Measurements from ENCODE around the gene HECTD4.

HECTD4 gene

DNA sequence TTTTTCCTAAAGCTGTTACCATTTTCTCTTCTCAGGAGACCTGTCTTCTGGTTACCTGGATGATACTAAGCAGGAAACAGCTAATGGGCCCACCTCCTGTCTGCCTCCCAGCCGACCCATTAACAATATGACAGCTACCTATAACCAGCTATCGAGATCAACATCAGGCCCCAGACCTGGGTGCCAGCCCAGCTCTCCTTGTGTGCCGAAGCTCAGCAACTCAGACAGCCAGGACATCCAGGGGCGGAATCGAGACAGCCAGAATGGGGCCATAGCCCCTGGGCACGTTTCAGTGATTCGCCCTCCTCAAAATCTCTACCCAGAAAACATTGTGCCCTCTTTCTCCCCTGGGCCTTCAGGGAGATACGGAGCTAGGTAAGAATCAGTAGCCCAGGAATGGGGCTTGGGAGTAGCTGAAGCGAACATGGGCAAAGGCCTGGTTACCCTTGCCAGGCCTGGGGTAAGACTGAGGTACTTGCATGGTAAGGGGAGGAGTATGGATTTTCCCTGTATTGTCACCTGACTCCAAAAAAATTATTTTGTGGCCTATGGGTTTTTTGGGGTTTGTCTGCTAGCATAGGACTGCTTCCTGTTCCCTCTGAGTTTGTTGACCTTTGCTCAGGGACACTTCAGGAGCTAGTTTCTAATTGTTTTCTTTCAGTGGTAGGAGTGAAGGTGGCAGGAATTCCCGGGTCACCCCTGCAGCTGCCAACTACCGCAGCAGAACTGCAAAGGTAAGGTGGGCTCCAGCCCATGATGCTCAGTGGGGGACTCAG, 230.3 kb downstream of the HECTD4 start:
- peaks cover 92% of the 10 kb centered on the region for H3K36me3 Mint-ChIP-seq
- peak overlapping the region; percentile 87 for H3K27ac Mint-ChIP-seq
- H3K4me3 Mint-ChIP-seq, result no peak overlapping the region
- DNase-seq (ENCODE audit: low spot score in 2 of 2), result no peak
- peaks cover 14% of the 10 kb centered on the region for H3K4me1 Mint-ChIP-seq
- ATAC-seq, result no peak
- peaks cover 12% of the 10 kb centered on the region for H3K9me3 Mint-ChIP-seq

DNA sequence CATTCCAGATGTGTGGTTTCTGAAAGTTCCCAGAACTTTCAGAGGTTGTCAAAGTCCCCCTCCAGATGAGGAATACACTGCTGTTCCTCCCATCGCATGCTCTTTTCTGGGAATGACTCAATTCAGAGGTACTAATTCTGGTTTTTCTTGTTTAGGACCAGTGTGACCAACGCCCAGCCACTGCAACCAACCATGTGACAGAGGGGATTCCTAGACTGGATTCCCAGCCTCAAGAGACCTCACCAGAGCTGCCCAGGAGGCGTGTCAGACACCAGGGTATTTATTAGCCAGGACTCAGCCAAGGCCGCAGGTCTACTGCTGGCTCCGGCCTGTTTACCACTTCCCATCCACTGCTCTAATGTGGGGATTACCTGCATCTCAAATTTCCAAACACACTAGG, 232.6 kb downstream of the HECTD4 start:
- Mint-ChIP-seq H3K4me3 (no peak overlapping the region), H3K9me3 (no peaks in the 10 kb centered on the region), H3K4me1 (peaks cover 8% of the 10 kb centered on the region), H3K36me3 (peaks cover 100% of the 10 kb centered on the region), H3K27ac (peak overlapping the region; percentile 45)
- no peak for DNase-seq (ENCODE audit: low spot score in 2 of 2)
- ATAC-seq, result no peak

DNA sequence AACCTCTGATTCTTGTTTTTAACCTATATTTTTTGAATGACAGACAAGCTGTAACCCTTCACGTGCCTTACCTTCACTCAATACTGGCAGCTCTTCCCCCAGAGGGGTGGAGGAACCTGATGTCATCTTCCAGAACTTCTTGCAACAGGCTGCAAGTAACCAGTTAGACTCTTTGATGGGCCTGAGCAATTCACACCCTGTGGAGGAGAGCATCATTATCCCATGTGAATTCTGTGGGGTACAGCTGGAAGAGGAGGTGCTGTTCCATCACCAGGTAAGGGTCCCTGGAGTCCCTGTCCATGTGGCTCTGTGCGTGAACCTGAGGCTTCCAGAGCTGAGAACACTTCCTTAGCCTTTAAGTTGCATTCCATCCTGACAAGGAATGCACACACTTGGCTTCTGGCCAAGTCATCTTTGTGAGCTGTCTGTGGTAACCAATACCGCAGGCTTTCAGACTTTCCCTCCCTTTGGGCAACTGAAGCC, 234.2 kb downstream of the HECTD4 start:
- Mint-ChIP-seq H3K4me3 (no peak overlapping the region), H3K27ac (peak overlapping the region; percentile 54), H3K9me3 (no peaks in the 10 kb centered on the region), H3K36me3 (peaks cover 100% of the 10 kb centered on the region), H3K4me1 (peaks cover 8% of the 10 kb centered on the region)
- DNase-seq (ENCODE audit: low spot score in 2 of 2) (no peak), ATAC-seq (no peak)

DNA sequence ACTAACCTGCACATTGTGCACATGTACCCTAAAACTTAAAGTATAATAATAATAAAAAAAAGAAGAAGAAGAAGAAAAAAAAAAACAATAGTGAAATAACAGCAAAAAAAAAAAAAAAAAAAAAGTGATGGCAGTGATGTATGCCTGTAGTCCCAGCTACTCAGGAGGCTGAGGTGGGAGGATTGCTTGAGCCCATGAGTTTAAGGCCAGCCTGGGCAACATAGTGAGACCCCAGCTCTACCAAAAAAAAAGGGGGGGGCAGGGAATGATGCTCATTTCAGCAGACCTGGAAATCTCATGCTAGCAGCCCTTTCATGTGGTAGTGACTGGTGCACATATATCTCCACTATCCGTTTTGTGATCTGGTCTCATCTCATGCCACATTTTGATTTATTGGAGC, 236.1 kb downstream of the HECTD4 start:
- Mint-ChIP-seq H3K4me3 (no peak overlapping the region), H3K36me3 (peaks cover 100% of the 10 kb centered on the region)

DNA sequence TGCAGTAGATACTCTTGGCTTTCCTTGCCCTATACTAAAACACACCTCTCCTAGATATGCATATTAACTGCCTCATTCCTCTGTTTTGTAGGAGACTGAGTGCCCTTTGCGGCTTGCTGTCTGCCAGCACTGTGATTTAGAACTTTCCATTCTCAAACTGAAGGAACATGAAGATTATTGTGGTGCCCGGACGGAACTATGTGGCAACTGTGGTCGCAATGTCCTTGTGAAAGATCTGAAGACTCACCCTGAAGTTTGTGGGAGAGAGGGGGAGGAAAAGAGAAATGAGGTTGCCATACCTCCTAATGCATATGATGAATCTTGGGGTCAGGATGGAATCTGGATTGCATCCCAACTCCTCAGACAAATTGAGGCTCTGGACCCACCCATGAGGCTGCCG, 241.5 kb downstream of the HECTD4 start:
- DNase-seq (ENCODE audit: low spot score in 2 of 2), result no peak
- no peak for ATAC-seq
- Mint-ChIP-seq H3K36me3 (peaks cover 99% of the 10 kb centered on the region), H3K9me3 (no peaks in the 10 kb centered on the region), H3K4me1 (no peaks in the 10 kb centered on the region), H3K27ac (peak overlapping the region; percentile 13), H3K4me3 (no peak overlapping the region)

More for the DNA sequence above, 236.1 kb downstream of the HECTD4 start:
- no peak for ATAC-seq
- DNase-seq (ENCODE audit: low spot score in 2 of 2), result no peak
- Mint-ChIP-seq H3K27ac (no peak overlapping the region), H3K9me3 (no peaks in the 10 kb centered on the region), H3K4me1 (no peaks in the 10 kb centered on the region)

DNA sequence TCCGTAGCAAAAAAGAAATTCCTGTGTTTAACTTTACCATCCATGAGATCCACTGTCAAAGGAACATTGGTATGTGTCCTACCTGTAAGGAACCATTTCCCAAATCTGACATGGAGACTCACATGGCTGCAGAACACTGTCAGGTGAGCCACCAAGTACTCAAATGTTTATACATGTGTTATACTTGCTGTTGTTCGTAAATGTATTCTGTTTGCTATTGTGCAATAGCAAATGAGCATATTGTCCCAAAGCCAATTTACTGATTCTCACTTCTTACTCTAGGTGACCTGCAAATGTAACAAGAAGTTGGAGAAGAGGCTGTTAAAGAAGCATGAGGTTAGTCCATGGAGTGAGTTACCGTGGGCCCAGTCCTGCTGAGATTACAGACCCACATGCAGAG, 247.5 kb downstream of the HECTD4 start:
- DNase-seq (ENCODE audit: low spot score in 2 of 2) (no peak), ATAC-seq (no peak)
- peaks cover 23% of the 10 kb centered on the region for H3K4me1 Mint-ChIP-seq
- H3K27ac Mint-ChIP-seq, result no peak overlapping the region
- H3K36me3 Mint-ChIP-seq, result peaks cover 89% of the 10 kb centered on the region
- no peak overlapping the region for H3K4me3 Mint-ChIP-seq
- no peaks in the 10 kb centered on the region for H3K9me3 Mint-ChIP-seq

DNA sequence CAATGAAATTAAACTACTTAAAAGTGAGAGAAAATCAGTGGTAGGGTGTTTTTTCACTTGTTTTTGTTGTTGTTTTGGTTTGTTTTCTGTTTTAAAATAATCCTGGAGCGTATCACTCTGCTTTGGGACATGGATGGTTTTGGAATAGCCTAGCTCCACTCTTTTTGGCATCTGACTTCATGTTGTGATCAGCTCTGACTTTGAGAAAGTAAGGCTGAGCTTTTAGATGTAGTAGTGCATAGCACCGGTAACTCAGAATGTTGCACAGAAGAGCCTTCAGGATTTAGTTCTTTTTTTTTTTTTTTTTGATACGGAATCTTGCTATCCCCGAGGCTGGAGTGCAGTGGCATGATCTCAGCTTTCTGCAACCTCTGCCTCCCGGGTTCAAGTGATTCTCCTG, 248.8 kb downstream of the HECTD4 start:
- peaks cover 76% of the 10 kb centered on the region for H3K36me3 Mint-ChIP-seq
- H3K27ac Mint-ChIP-seq, result peak overlapping the region; percentile 73

DNA sequence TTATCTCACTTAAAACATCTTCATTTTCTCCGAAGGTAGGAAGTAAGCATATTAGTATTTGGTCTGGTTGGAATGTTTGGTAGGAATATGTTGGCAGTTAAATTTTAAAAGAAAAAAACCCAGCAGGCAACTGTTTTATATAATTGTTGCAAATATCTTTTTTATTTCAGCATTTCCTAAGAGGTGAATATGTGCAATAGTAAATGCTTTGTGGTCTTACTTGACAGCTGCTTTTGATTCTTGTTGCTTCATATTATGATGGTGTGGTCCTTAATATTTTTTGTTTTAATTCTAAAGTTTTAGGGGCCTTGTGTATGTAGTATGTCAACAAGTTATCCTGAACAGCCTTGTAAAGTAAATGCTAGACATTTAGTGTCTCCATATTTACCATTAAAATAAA, 250.5 kb downstream of the HECTD4 start:
- no peak for ATAC-seq
- Mint-ChIP-seq H3K36me3 (peaks cover 60% of the 10 kb centered on the region), H3K27ac (peak overlapping the region; percentile 85), H3K9me3 (no peaks in the 10 kb centered on the region), H3K4me3 (peak overlapping the region; percentile 57), H3K4me1 (peaks cover 46% of the 10 kb centered on the region)
- DNase-seq (ENCODE audit: low spot score in 2 of 2), result no peak

More for the DNA sequence above, 248.8 kb downstream of the HECTD4 start:
- no peak for ATAC-seq
- H3K9me3 Mint-ChIP-seq, result no peaks in the 10 kb centered on the region
- DNase-seq (ENCODE audit: low spot score in 2 of 2), result no peak
- peaks cover 34% of the 10 kb centered on the region for H3K4me1 Mint-ChIP-seq
- H3K4me3 Mint-ChIP-seq, result no peak overlapping the region

DNA sequence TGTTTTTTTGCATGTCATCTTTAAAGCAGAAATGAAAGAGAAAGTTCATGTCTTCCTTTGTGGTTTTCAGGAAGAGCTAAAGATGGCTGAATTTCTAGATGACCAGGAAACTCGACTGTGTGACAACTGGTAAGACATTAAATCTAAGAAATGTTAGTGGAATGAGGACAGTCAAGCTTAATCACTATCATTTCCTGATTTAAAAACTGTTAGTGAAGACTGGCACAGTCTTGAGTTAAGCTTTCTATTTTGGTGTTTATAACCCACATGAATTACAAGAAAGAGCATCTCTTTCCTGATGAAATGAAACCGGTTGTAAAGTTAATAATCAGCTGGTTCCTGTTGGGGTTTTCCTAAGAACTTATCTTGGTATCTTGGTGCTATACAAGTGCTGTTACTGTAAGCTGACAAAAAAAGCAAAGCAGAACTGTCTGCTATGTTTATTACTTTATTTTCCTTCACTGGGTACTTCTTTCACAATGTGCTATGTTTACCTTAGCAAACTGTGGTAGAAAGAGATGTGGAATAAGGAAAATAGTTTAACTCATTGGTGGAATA, 251.7 kb downstream of the HECTD4 start:
- Mint-ChIP-seq H3K4me3 (peak overlapping the region; percentile 57), H3K27ac (peak overlapping the region; percentile 85), H3K4me1 (peaks cover 51% of the 10 kb centered on the region), H3K36me3 (peaks cover 51% of the 10 kb centered on the region), H3K9me3 (no peaks in the 10 kb centered on the region)
- ATAC-seq, result peak; percentile 86
- DNase-seq (ENCODE audit: low spot score in 2 of 2), result no peak

DNA sequence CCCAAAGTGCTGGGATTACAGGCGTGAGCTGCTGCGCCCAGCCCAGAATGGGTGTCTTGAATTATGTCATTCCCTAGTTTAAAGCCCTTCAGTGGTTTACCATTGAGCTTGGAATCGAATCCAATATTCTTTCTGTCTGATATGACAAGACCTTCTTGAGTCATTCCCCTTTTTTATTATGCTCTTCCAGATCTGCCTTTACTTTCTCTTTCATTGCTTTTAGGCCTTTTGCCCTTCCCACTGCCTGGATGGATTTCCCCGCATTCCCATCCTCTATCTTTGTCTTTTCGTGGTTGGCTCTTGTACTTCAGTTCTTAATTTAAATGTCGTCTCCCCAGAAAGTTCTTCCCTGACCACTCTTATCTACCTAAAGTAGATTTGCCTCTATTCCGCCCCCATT, 255.3 kb downstream of the HECTD4 start:
- Mint-ChIP-seq H3K9me3 (no peaks in the 10 kb centered on the region), H3K4me3 (peak overlapping the region; percentile 83), H3K4me1 (peaks cover 40% of the 10 kb centered on the region), H3K27ac (peak overlapping the region; percentile 43), H3K36me3 (peaks cover 25% of the 10 kb centered on the region)
- ATAC-seq, result no peak
- DNase-seq (ENCODE audit: low spot score in 2 of 2), result no peak

DNA sequence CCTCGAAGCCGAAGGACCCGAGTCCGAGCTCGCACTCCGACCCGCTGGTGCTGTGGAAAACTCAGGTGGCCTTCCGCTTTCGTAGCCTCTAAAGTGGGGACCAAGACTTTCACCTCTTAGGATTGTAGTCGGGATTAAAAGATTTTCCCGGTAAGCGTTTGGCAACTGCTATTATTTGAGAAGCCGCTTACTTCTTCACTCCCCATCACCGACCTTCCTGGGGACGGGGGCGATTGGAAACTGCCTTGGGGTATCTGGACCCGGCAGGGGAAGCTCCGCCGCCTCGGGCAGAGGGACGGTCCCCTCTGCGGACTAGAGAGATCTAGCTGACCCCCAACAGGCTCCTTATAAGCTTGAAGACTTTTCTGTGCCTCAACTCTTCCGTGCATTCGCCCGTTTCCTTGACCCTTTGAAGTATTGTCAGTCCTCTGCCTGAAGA, 256.2 kb downstream of the HECTD4 start:
- ATAC-seq (no peak), DNase-seq (ENCODE audit: low spot score in 2 of 2) (peak in 1 of 2 donors; percentile 58)
- Mint-ChIP-seq H3K4me3 (peak overlapping the region; percentile 83), H3K4me1 (peaks cover 31% of the 10 kb centered on the region), H3K27ac (peak overlapping the region; percentile 43), H3K9me3 (no peaks in the 10 kb centered on the region), H3K36me3 (peaks cover 16% of the 10 kb centered on the region)

DNA sequence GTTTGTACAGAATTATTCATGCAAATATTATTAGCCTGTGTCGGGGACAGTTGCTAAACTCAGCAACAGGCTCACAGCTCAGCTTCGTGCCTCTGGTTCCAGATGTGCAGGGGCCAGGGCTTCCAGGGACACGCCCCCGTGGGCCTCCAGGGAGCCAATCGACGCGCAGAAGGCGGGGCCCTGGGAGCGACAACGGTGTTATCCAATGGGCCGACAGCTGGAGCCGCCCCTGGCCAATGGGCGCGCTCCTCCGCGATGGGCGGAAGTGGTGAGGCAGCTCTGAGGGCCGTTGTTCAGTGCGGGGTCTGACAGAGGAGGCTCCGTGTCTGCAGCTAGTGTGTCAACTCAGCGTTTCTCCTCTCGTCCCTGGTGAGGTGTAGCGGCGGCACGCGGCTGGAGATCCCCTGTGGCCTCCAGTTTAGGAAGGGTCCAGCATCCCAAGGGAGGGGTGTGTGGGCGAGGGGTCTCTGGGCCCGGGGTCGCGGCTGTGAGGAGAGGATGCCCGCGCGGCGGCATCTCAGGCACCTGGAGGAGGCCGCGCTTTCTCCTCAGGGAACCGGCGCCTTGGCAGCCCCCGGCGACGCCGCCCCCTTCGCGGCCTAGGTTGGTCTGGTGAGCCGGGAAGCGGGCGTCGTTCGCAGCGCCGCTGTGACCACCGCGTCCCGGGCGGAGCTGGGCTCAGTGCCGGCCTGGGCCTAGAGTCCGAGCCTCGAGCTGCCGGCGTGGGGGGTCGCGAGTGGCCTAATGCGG, 256.8 kb downstream of the HECTD4 start, which contains the start of gene TRAFD1:
TRAFD1 (plus strand) TSS at position 311 of the 750 bp plus-strand sequence. CDS start 4,963 bp downstream, outside the sequence.
- DNase-seq (ENCODE audit: low spot score in 2 of 2) (peak; percentile 97 to 99), ATAC-seq (peak; percentile 100)
- peak within 1 kb of the TSS; percentile 43 for H3K27ac Mint-ChIP-seq
- H3K4me3 Mint-ChIP-seq, result peak within 1 kb of the TSS; percentile 83
- H3K9me3 Mint-ChIP-seq, result no peaks in the 10 kb centered on the region
- peaks cover 28% of the 10 kb centered on the region for H3K4me1 Mint-ChIP-seq
- peaks cover 10% of the 10 kb centered on the region for H3K36me3 Mint-ChIP-seq

DNA sequence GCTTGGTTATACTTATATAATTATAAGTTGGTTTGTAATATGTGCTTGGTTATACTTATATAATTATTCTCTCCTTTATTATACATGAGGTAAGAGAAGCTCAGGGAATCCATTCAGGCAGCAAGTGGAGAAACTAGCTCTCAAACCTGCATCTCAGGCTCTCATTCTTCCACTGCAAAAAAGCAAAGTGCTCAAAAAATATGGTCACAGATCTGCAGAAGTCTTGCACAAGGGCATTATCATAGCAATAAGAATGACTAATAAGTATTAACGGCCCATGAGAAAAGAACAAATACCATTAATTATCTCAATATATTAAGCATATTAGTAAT, 257.3 kb downstream of the HECTD4 start:
- H3K9me3 Mint-ChIP-seq, result no peaks in the 10 kb centered on the region
- DNase-seq (ENCODE audit: low spot score in 2 of 2), result no peak
- ATAC-seq, result no peak
- H3K27ac Mint-ChIP-seq, result peak overlapping the region; percentile 43
- H3K4me3 Mint-ChIP-seq, result peak overlapping the region; percentile 83
- peaks cover 9% of the 10 kb centered on the region for H3K36me3 Mint-ChIP-seq
- H3K4me1 Mint-ChIP-seq, result peaks cover 28% of the 10 kb centered on the region

DNA sequence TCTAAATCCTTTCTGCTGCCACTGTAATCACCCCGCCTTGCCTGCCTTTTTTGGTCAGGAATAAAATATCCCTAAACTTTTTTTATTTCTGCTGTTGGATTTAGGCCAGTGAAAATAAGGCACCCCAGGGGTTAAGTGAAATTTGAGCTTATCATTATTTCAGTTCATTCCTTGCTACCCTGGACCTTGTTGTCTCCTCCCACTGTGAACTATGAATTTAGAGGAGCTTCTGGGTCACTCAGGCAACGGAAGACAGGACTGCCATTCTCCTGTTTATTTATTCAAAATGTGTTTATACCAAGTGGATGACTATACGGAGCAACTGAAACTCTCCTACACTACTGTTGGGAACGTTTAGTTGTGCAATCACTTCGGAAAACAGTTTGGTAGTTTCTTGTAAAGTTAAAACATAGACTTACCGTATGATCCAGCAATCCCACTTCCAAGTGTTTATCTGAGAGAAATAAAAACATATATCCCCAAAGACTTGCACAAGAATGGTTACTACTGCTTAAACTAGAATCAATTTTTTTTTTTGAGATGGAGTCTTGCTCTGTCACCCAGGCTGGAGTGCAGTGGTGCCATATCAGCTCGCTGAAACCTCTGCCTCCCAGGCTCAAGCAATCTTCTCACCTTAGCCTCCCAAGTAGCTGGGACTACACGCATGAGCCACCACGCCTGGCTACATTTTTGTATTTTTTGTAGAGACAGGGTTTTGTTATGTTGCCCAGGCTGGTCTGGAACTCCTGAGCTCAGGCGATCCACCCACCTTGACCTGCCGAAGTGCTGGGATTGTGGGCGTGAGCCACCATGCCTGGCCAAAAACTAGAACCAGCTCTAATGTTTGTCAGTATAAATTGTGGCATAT, 259.2 kb downstream of the HECTD4 start:
- Mint-ChIP-seq H3K4me1 (peaks cover 14% of the 10 kb centered on the region), H3K4me3 (no peak overlapping the region), H3K27ac (no peak overlapping the region), H3K9me3 (no peaks in the 10 kb centered on the region), H3K36me3 (peaks cover 9% of the 10 kb centered on the region)
- DNase-seq (ENCODE audit: low spot score in 2 of 2), result no peak
- ATAC-seq, result no peak

Data from stimulated activated effector memory CD8-positive, alpha-beta T cell treated with anti-CD3 and anti-CD28 coated beads, Interleukin-12 subunit alpha, Interleukin-12 subunit beta, amount 100 ng/mL, for 72 hours (primary cell).